ENCODE measurements around the gene RGS9BP. TPM values are rescaled to one million over a fixed set of nuclear protein-coding genes. Genes with fewer than 3 reads are reported as not detected.

The RGS9BP gene, protein sequence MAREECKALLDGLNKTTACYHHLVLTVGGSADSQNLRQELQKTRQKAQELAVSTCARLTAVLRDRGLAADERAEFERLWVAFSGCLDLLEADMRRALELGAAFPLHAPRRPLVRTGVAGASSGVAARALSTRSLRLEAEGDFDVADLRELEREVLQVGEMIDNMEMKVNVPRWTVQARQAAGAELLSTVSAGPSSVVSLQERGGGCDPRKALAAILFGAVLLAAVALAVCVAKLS
- under 1 TPM; 0.10 to 0.19 TPM for total RNA-seq

DNA sequence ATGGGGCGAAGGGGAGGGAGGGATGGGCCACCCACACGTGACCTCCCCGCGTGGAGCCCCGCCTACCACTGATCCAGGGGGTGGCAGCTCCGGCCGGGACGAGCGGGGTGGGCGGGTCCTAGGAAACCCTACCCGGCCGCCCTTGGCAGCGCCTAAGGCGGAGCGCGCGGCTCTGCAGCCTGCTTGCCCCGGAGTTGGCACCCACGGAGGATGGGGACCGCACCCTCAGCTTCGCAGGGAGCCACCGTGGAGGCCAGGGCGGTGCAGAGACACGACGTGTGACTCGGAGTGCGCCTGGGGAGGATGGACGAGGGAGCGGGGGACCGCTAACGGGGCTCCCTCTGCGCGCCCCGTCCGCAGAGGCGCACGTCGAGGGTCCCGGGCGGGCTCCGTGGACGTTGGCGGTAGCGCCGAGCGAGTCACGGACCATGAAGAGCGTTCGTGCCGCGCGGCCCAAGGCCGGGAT is at the start of gene RGS9BP:
RGS9BP (plus strand) TSS at position 129 of the 466 bp plus-strand sequence. CDS start 416 bp downstream, outside the sequence.
- Mint-ChIP-seq H3K36me3 (peaks cover 2% of the 10 kb centered on the region), H3K4me1 (ENCODE audit: low read depth) (peaks cover 26% of the 10 kb centered on the region), H3K27me3 (peaks cover 11% of the 10 kb centered on the region), H3K4me3 (peak within 1 kb of the TSS; percentile 79), H3K9me3 (no peaks in the 10 kb centered on the region), H3K27ac (peak within 1 kb of the TSS; percentile 67)
- peak; percentile 74 for DNase-seq
- ChIA-PET CTCF (interaction anchor here (1.0 to 1.5 kb wide), 3 partner anchors 12 to 76 kb away, joined by 3 to 6 read pairs (median 6); no protein-coding TSS in a partner anchor), POLR2A (interaction anchor here (1.3 to 1.6 kb wide), 3 partner anchors 16 to 95 kb away, joined by 3 to 6 read pairs (median 5); partner anchors contain the start of genes NUDT19 and PDCD5)
- intact Hi-C loops (cut with micrococcal nuclease) = loop anchor here (1.0 to 5.0 kb wide), 4 partner anchors 16 to 297 kb away; partner anchors contain the start of genes CEP89, DPY19L3, FAAP24 and NUDT19

- no peak overlapping the region for H3K27ac Mint-ChIP-seq
- no peaks in the 10 kb centered on the region for H3K27me3 Mint-ChIP-seq
- intact Hi-C loops (cut with micrococcal nuclease) = no loop called here
- H3K9me3 Mint-ChIP-seq = no peaks in the 10 kb centered on the region
- ChIA-PET POLR2A (no interaction called here), CTCF (no interaction called here)
- H3K4me3 Mint-ChIP-seq = no peak overlapping the region
- H3K4me1 Mint-ChIP-seq (ENCODE audit: low read depth) = no peaks in the 10 kb centered on the region
- DNase-seq = no peak
- H3K36me3 Mint-ChIP-seq = peaks cover 19% of the 10 kb centered on the region
Observed at GRCh38 chr19:32626969-32627368, 48.7 kb upstream of the RGS9BP start.

DNA sequence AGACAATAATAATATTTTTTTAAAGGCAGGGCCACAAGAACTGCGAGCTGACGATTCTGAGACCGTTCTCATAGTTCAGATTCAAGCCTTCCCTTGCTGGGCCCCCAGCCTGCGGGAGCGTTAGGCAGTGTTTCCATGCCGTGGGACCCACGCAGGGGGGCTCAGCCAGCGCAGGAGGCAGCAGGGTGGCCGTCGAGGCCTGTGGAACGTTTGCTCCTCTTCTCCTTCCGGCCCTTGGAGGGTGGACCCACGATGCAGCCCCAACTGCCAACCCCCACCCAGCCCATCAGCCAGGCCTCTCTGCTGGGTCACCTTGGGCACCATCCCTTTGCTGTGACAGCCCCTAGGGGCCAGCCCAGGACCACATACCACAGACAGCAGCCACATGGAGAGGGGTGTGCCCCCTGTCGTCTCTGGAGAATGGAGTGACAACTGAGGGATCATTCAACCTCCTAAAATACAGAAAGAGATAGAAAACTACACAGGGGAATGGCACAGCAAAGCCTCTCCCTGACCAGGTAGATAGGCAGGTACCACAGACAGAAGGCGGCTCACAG is 47.9 kb upstream of the RGS9BP start:
- H3K4me1 Mint-ChIP-seq (ENCODE audit: low read depth) = no peaks in the 10 kb centered on the region
- H3K27ac Mint-ChIP-seq = no peak overlapping the region
- no peak for DNase-seq
- no peak overlapping the region for H3K4me3 Mint-ChIP-seq
- ChIA-PET CTCF (no interaction called here), POLR2A (no interaction called here)
- no peaks in the 10 kb centered on the region for H3K27me3 Mint-ChIP-seq
- H3K36me3 Mint-ChIP-seq = peaks cover 16% of the 10 kb centered on the region
- intact Hi-C loops (cut with micrococcal nuclease) = no loop called here
- H3K9me3 Mint-ChIP-seq = no peaks in the 10 kb centered on the region

DNA sequence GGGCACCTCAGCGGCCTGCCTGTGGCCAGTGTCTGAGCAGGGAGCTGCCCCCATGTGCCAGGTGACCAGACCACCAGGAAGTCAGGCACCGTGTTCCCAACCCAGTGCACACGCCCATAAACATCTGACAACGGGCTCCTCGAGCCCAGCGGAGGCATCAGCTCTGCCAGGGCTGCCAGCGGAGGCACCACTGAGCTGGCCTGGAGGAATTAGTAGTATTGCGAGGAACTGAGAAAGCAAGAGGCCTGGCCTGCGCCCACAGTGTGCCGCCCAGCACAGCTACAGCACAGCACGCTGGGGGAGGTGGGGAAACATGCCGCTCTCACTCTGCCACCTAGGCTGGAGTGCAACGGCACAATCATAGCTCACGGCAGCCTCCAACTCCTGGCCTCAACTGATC is 45.3 kb upstream of the RGS9BP start:
- no peak for DNase-seq
- H3K9me3 Mint-ChIP-seq = no peaks in the 10 kb centered on the region
- peaks cover 8% of the 10 kb centered on the region for H3K36me3 Mint-ChIP-seq
- H3K4me1 Mint-ChIP-seq (ENCODE audit: low read depth) = no peaks in the 10 kb centered on the region
- H3K27ac Mint-ChIP-seq = no peak overlapping the region
- POLR2A ChIA-PET = no interaction called here
- intact Hi-C loops (cut with micrococcal nuclease) = no loop called here
- CTCF ChIA-PET = no interaction called here
- no peak overlapping the region for H3K4me3 Mint-ChIP-seq
- no peaks in the 10 kb centered on the region for H3K27me3 Mint-ChIP-seq

- Mint-ChIP-seq H3K4me3 (no peak overlapping the region), H3K27ac (no peak overlapping the region), H3K36me3 (peaks cover 3% of the 10 kb centered on the region), H3K4me1 (ENCODE audit: low read depth) (no peaks in the 10 kb centered on the region), H3K27me3 (no peaks in the 10 kb centered on the region), H3K9me3 (no peaks in the 10 kb centered on the region)
- POLR2A ChIA-PET = no interaction called here
- CTCF ChIA-PET = no interaction called here
- no peak for DNase-seq
- intact Hi-C loops (cut with micrococcal nuclease) = no loop called here
Observed at GRCh38 chr19:32631381-32631780, 44.3 kb upstream of the RGS9BP start.

DNA sequence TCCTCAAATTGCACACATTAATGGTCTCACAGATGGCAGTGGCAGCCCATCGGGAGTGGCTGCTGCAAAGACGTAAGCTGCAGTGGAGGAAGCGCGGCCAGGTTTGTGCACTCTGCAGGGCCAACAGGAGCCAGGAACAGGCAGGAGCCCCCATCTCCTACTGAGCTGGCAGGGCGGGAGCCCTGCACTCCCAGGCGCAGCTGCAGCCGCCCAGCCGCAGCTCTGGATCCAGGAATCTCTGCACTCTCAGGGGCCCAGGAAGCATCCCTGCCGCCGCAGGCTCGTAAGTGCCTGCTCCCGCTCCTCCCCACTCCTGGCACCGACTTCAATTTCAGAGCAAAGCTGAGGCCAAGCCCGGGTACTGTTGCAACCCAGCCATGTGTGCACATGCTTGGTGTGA is 38.2 kb upstream of the RGS9BP start:
- Mint-ChIP-seq H3K36me3 (peaks cover 25% of the 10 kb centered on the region), H3K4me3 (no peak overlapping the region), H3K4me1 (ENCODE audit: low read depth) (peaks cover 6% of the 10 kb centered on the region), H3K9me3 (no peaks in the 10 kb centered on the region), H3K27ac (no peak overlapping the region), H3K27me3 (no peaks in the 10 kb centered on the region)
- no peak for DNase-seq
- intact Hi-C loops (cut with micrococcal nuclease) = no loop called here
- POLR2A ChIA-PET = no interaction called here
- CTCF ChIA-PET = no interaction called here

DNA sequence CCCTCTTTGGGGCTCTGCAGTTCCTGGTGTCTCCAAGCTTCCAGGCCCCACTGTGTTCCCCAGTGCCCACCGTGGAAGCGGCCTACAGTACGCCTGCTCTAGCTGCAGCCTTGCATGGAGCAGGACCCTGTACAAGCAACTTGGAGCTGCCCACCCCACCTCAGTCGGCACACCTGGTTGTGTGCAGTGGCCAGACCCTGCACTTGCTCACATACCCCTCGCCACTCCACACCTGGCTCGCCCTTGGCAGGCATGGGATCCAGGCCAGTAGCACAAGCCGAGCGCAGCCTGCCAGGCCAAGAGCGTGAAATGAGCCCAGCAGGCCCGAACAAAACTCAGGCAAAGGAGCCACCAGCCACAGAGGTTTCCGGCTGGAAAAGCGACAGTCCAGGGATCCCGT is 37.0 kb upstream of the RGS9BP start:
- H3K4me3 Mint-ChIP-seq = no peak overlapping the region
- no peak overlapping the region for H3K27ac Mint-ChIP-seq
- ChIA-PET POLR2A (no interaction called here), CTCF (interaction anchor here (1.4 kb wide), 1 partner anchor 39 kb away, joined by 3 read pairs; no protein-coding TSS in a partner anchor)
- H3K27me3 Mint-ChIP-seq = no peaks in the 10 kb centered on the region
- H3K36me3 Mint-ChIP-seq = peaks cover 35% of the 10 kb centered on the region
- H3K4me1 Mint-ChIP-seq (ENCODE audit: low read depth) = peaks cover 17% of the 10 kb centered on the region
- intact Hi-C loops (cut with micrococcal nuclease) = no loop called here
- H3K9me3 Mint-ChIP-seq = no peaks in the 10 kb centered on the region
- DNase-seq = no peak

DNA sequence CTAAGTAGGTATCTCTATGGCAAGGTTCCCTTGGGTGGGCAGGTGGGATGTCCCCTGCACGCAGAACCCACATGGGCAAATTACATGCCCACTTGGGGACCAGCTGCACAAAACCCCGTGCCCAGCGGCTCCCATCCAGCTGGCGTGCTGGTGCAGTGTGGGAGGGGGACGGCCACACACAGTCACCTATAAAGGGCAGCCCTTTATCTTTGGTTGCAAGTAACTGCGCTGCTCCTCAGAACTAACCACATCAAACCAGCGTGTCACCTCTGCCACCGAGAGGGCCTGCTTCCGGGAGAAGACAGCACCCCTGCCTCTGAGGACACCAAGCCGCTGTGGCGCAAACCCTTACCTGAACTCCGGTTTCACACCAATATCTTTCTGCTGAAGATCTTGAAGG is 32.9 kb upstream of the RGS9BP start:
- Mint-ChIP-seq H3K27me3 (no peaks in the 10 kb centered on the region), H3K4me3 (no peak overlapping the region), H3K36me3 (peaks cover 51% of the 10 kb centered on the region), H3K9me3 (no peaks in the 10 kb centered on the region), H3K4me1 (ENCODE audit: low read depth) (peaks cover 35% of the 10 kb centered on the region), H3K27ac (no peak overlapping the region)
- intact Hi-C loops (cut with micrococcal nuclease) = no loop called here
- DNase-seq = peak; percentile 84
- POLR2A ChIA-PET = no interaction called here
- CTCF ChIA-PET = no interaction called here

DNA sequence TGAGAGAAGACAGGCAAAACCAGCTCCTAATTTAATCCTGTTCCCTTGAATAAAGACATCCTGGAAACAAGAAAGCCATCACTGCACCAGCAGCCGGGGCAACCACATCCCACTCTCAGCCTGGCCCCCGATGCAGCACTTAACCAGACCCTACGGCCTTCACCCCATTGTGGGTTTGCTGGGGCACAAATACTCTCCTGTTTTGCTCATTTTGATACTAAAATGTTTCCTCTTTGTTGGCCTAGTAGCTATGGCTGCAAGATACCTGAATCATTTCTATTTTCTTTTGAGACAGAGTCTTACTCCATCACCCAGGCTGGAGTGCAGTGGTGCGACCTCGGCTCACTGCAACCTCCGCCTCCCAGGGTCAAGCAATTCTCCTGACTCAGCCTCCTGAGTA is 29.1 kb upstream of the RGS9BP start:
- no peaks in the 10 kb centered on the region for H3K9me3 Mint-ChIP-seq
- DNase-seq = peak; percentile 47
- peaks cover 49% of the 10 kb centered on the region for H3K36me3 Mint-ChIP-seq
- H3K4me1 Mint-ChIP-seq (ENCODE audit: low read depth) = peaks cover 35% of the 10 kb centered on the region
- intact Hi-C loops (cut with micrococcal nuclease) = no loop called here
- no peaks in the 10 kb centered on the region for H3K27me3 Mint-ChIP-seq
- no peak overlapping the region for H3K4me3 Mint-ChIP-seq
- ChIA-PET CTCF (no interaction called here), POLR2A (no interaction called here)
- H3K27ac Mint-ChIP-seq = no peak overlapping the region

GRCh38 chr19:32647361-32647760 is 28.3 kb upstream of the RGS9BP start:
- no peak overlapping the region for H3K27ac Mint-ChIP-seq
- intact Hi-C loops (cut with micrococcal nuclease) = no loop called here
- ChIA-PET POLR2A (no interaction called here), CTCF (no interaction called here)
- H3K4me1 Mint-ChIP-seq (ENCODE audit: low read depth) = peaks cover 29% of the 10 kb centered on the region
- no peaks in the 10 kb centered on the region for H3K27me3 Mint-ChIP-seq
- DNase-seq = no peak
- peaks cover 43% of the 10 kb centered on the region for H3K36me3 Mint-ChIP-seq
- no peak overlapping the region for H3K4me3 Mint-ChIP-seq
- H3K9me3 Mint-ChIP-seq = no peaks in the 10 kb centered on the region

GRCh38 chr19:32649751-32650150 is 25.9 kb upstream of the RGS9BP start:
- H3K36me3 Mint-ChIP-seq = peaks cover 29% of the 10 kb centered on the region
- H3K27ac Mint-ChIP-seq = no peak overlapping the region
- DNase-seq = no peak
- H3K4me1 Mint-ChIP-seq (ENCODE audit: low read depth) = peaks cover 9% of the 10 kb centered on the region
- no peaks in the 10 kb centered on the region for H3K27me3 Mint-ChIP-seq
- H3K4me3 Mint-ChIP-seq = no peak overlapping the region
- ChIA-PET POLR2A (no interaction called here), CTCF (no interaction called here)
- H3K9me3 Mint-ChIP-seq = no peaks in the 10 kb centered on the region
- intact Hi-C loops (cut with micrococcal nuclease) = no loop called here

- no peaks in the 10 kb centered on the region for H3K9me3 Mint-ChIP-seq
- H3K27ac Mint-ChIP-seq = no peak overlapping the region
- DNase-seq = no peak
- no peak overlapping the region for H3K4me3 Mint-ChIP-seq
- H3K4me1 Mint-ChIP-seq (ENCODE audit: low read depth) = peaks cover 9% of the 10 kb centered on the region
- intact Hi-C loops (cut with micrococcal nuclease) = no loop called here
- H3K27me3 Mint-ChIP-seq = no peaks in the 10 kb centered on the region
- ChIA-PET CTCF (interaction anchor here (0.6 kb wide), 1 partner anchor 362 kb away, joined by 3 read pairs; no protein-coding TSS in a partner anchor), POLR2A (no interaction called here)
- peaks cover 29% of the 10 kb centered on the region for H3K36me3 Mint-ChIP-seq
Observed at GRCh38 chr19:32650671-32651070, 25.0 kb upstream of the RGS9BP start.

GRCh38 chr19:32651729-32652140 is 23.9 kb upstream of the RGS9BP start:
- intact Hi-C loops (cut with micrococcal nuclease) = no loop called here
- Mint-ChIP-seq H3K27me3 (no peaks in the 10 kb centered on the region), H3K36me3 (peaks cover 27% of the 10 kb centered on the region), H3K27ac (no peak overlapping the region), H3K9me3 (no peaks in the 10 kb centered on the region), H3K4me3 (no peak overlapping the region), H3K4me1 (ENCODE audit: low read depth) (peaks cover 6% of the 10 kb centered on the region)
- ChIA-PET CTCF (no interaction called here), POLR2A (no interaction called here)
- no peak for DNase-seq

All from activated CD4-positive, alpha-beta memory T cell treated with anti-CD3 and anti-CD28 coated beads for 36 hours (primary cell).